Endothelial cell of umbilical vein (primary cell): ENCODE data around the gene NMRAL1.

Source experiments
- EZH2 ChIP-seq: IDR thresholded peaks from 2 replicates; pipeline ENCODE4 v1.6.1; 2012; ENCODE audit warnings: borderline replicate concordance, low read depth, mild to moderate bottlenecking, moderate library complexity, low read length, inconsistent platforms; ENCODE audit not compliant: severe bottlenecking
- FOS ChIP-seq: IDR thresholded peaks from 2 replicates; pipeline ENCODE4 v1.6.1; 2011; ENCODE audit warnings: mild to moderate bottlenecking, low read length, moderate library complexity, borderline replicate concordance; ENCODE audit not compliant: insufficient read depth
- JUN ChIP-seq: IDR thresholded peaks from 2 replicates; pipeline ENCODE4 v1.6.1; 2011; ENCODE audit warnings: borderline replicate concordance, low read depth; ENCODE audit not compliant: insufficient read length, insufficient read depth
- MYC ChIP-seq: IDR thresholded peaks from one replicate; pipeline ENCODE4 v1.6.1; 2011; ENCODE audit warnings: mild to moderate bottlenecking, low read depth, low read length
- POLR2A ChIP-seq: IDR thresholded peaks from 2 replicates; pipeline ENCODE4 v1.6.1; 2012; ENCODE audit warnings: low read depth, mild to moderate bottlenecking, control low read depth, low read length
- POLR2AphosphoS5 ChIP-seq: IDR thresholded peaks from 2 replicates; pipeline ENCODE4 v1.6.1; 2012; ENCODE audit warnings: low read depth, mild to moderate bottlenecking, control low read depth, low read length, moderate library complexity; ENCODE audit not compliant: insufficient read depth
- TF ChIP-seq, protein P1 (sequence below), 2 donors: IDR thresholded peaks; 1 replicate in 1 of 2; 2 replicates in 1 of 2; pipeline ENCODE4 v1.5.1; 2011; ENCODE audit warnings: low read length in 2 of 2, mild to moderate bottlenecking in 2 of 2, moderate library complexity in 2 of 2, control low read depth in 1 of 2, inconsistent platforms in 1 of 2, low read depth in 1 of 2; ENCODE audit not compliant: insufficient read depth in 1 of 2; ENCODE audit errors: extremely low read depth in 1 of 2

DNA sequence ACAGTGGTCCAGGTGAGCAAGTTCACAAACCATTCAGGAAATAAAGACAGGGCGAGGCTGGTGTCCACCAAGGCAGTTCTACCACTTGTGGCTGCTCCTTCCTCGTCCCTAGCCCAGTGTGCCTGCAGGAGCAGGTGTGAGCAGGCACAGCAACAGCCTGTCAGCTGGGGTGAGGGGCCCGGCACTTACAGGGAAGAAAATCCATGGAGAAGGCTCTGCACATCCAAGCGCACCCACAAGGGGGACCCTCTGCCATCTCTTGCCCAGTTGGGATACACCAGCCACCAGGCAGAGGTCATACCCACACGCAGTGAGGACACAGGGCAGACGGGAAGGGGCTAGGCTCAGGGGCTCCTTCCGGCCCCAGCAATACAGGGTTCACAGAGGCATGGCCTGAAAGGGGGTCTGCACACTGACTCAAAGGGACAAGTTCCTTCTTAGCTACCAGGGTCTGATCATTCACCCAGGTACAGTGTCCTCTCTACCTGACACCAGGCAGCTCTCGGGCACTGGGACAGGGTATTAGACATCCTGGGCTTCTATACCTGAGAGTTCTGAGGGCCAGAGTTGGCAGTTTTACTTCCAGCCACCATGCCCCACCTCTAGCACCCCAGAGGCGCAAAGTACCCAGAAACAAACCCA is 37.1 kb upstream of the NMRAL1 start:
- no peak for TF ChIP-seq POLR2A
- TF ChIP-seq EZH2 = no peak
- TF ChIP-seq, protein P1, sequence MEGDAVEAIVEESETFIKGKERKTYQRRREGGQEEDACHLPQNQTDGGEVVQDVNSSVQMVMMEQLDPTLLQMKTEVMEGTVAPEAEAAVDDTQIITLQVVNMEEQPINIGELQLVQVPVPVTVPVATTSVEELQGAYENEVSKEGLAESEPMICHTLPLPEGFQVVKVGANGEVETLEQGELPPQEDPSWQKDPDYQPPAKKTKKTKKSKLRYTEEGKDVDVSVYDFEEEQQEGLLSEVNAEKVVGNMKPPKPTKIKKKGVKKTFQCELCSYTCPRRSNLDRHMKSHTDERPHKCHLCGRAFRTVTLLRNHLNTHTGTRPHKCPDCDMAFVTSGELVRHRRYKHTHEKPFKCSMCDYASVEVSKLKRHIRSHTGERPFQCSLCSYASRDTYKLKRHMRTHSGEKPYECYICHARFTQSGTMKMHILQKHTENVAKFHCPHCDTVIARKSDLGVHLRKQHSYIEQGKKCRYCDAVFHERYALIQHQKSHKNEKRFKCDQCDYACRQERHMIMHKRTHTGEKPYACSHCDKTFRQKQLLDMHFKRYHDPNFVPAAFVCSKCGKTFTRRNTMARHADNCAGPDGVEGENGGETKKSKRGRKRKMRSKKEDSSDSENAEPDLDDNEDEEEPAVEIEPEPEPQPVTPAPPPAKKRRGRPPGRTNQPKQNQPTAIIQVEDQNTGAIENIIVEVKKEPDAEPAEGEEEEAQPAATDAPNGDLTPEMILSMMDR (IDR thresholded peaks at IDR 0.05; ENCODE audit: extremely low read depth in 1 of 2, insufficient read depth in 1 of 2, low read depth in 1 of 2, low read length in 2 of 2) = peak; percentile 50 to 72
- TF ChIP-seq FOS = no peak
- TF ChIP-seq MYC = no peak
- no peak for TF ChIP-seq JUN
- no peak for TF ChIP-seq POLR2AphosphoS5
